ENCODE results near the gene CAPN12.

- TF ChIP-seq POLR2A (IDR thresholded peaks at IDR 0.05; ENCODE audit: low read length) = no peak
- TF ChIP-seq GATA1 (IDR thresholded peaks at IDR 0.05; ENCODE audit: low read depth, low read length) = no peak
These were observed 48.2 kb downstream of the CAPN12 start for GRCh38 chr19:38695832-38696728.
